OCI-LY1 (cell line): ENCODE measurements around the gene MTHFSD.

ENCODE experiments used
- CTCF ChIP-seq: fragments of 200-600 bp; sonication (generic), shearing (Covaris generic); IDR thresholded peaks from 2 replicates; pipeline ENCODE4 v1.5.1; 2017; ENCODE audit warnings: mild to moderate bottlenecking, antibody characterized with exemption, low read length, moderate library complexity, mixed read lengths
- EZH2 ChIP-seq: fragments of 200-600 bp; sonication (generic), shearing (Covaris generic); IDR thresholded peaks from 2 replicates; pipeline ENCODE4 v1.8.0; 2017; ENCODE audit warnings: borderline replicate concordance, mixed run types, mild to moderate bottlenecking, antibody characterized with exemption, low read length, moderate library complexity, mixed read lengths

- TF ChIP-seq CTCF (no peak), EZH2 (no peak)
These were observed 14.1 kb downstream of the MTHFSD start for GRCh38 chr16:86540894-86541293.
